ENCODE results near the gene PAXX. TPM values are rescaled to one million over a fixed set of nuclear protein-coding genes. Genes with fewer than 3 reads are reported as not detected.

The PAXX gene
- total RNA-seq, 1 experiment from 2014 or later = 113 TPM

GRCh38 chr9:136957461-136957860 lies 34.8 kb upstream of the PAXX start:
- no peak overlapping the region for H3K4me2 ChIP-seq (ENCODE audit: low read length)
- H3K36me3 ChIP-seq (ENCODE audit: low read depth, low read length) = no peaks in the 10 kb centered on the region
- H3K9ac ChIP-seq (ENCODE audit: low read length) = no peak overlapping the region
- intact Hi-C loops (cut with micrococcal nuclease) = no loop called here
- no peaks in the 10 kb centered on the region for H3F3A ChIP-seq (ENCODE audit: low read length, unreplicated experiment)
- ChIA-PET CTCF (no interaction called here), POLR2A (ENCODE audit: unreplicated experiment) (no interaction called here)
- H3K27ac ChIP-seq (ENCODE audit: low read length) = no peak overlapping the region
- H4K20me1 ChIP-seq (ENCODE audit: low read length) = no peaks in the 10 kb centered on the region
- no peaks in the 10 kb centered on the region for H3K9me2 ChIP-seq (replicated peaks; ENCODE audit: low read length)
- no TSS peak for BruUV-seq (replicated peaks)
- no peak overlapping the region for H2AFZ ChIP-seq (ENCODE audit: low read length)
- H3K4me1 ChIP-seq (ENCODE audit: insufficient read depth, low read length) = no peaks in the 10 kb centered on the region
- H3K9me3 ChIP-seq (ENCODE audit: low read length) = no peaks in the 10 kb centered on the region
- no peak for DNase-seq
- TF ChIP-seq EZH2phosphoT487 (IDR thresholded peaks at IDR 0.05; ENCODE audit: borderline replicate concordance, low read length) = no peak
- no peak for TF ChIP-seq EZH2 (IDR thresholded peaks at IDR 0.05; ENCODE audit: low read length, unreplicated experiment)
- no peak for TF ChIP-seq CTCF (conservative IDR thresholded peaks at IDR 0.05; ENCODE audit: low read depth, low read length)
- no peaks in the 10 kb centered on the region for H3K79me2 ChIP-seq (ENCODE audit: low read length)
- no peak for ATAC-seq
- H3K4me3 ChIP-seq (ENCODE audit: low read length) = no peak overlapping the region
- no peaks in the 10 kb centered on the region for H3K27me3 ChIP-seq (ENCODE audit: low read length)

GRCh38 chr9:136957901-136958300 lies 34.3 kb upstream of the PAXX start:
- Histone ChIP-seq H3K4me2 (ENCODE audit: low read length) (no peak overlapping the region), H4K20me1 (ENCODE audit: low read length) (no peaks in the 10 kb centered on the region), H3K27me3 (ENCODE audit: low read length) (no peaks in the 10 kb centered on the region), H3K9me3 (ENCODE audit: low read length) (no peaks in the 10 kb centered on the region), H3K79me2 (ENCODE audit: low read length) (no peaks in the 10 kb centered on the region), H3K9ac (ENCODE audit: low read length) (no peak overlapping the region), H2AFZ (ENCODE audit: low read length) (no peak overlapping the region), H3K9me2 (replicated peaks; ENCODE audit: low read length) (no peaks in the 10 kb centered on the region), H3K36me3 (ENCODE audit: low read depth, low read length) (no peaks in the 10 kb centered on the region), H3K4me3 (ENCODE audit: low read length) (no peak overlapping the region), H3F3A (ENCODE audit: low read length, unreplicated experiment) (no peaks in the 10 kb centered on the region), H3K27ac (ENCODE audit: low read length) (no peak overlapping the region), H3K4me1 (ENCODE audit: insufficient read depth, low read length) (no peaks in the 10 kb centered on the region)
- ATAC-seq (no peak), DNase-seq (no peak)
- no TSS peak for BruUV-seq (replicated peaks)
- intact Hi-C loops (cut with micrococcal nuclease) = no loop called here
- ChIA-PET POLR2A (ENCODE audit: unreplicated experiment) (no interaction called here), CTCF (no interaction called here)
- TF ChIP-seq EZH2phosphoT487 (IDR thresholded peaks at IDR 0.05; ENCODE audit: borderline replicate concordance, low read length) (no peak), CTCF (conservative IDR thresholded peaks at IDR 0.05; ENCODE audit: low read depth, low read length) (no peak), EZH2 (IDR thresholded peaks at IDR 0.05; ENCODE audit: low read length, unreplicated experiment) (no peak)

GRCh38 chr9:136958473-136958872 lies 33.7 kb upstream of the PAXX start:
- Histone ChIP-seq H3K4me2 (ENCODE audit: low read length) (no peak overlapping the region), H3K9me2 (replicated peaks; ENCODE audit: low read length) (no peaks in the 10 kb centered on the region), H3K4me1 (ENCODE audit: insufficient read depth, low read length) (no peaks in the 10 kb centered on the region), H3K27ac (ENCODE audit: low read length) (no peak overlapping the region), H3K27me3 (ENCODE audit: low read length) (no peaks in the 10 kb centered on the region), H3K36me3 (ENCODE audit: low read depth, low read length) (no peaks in the 10 kb centered on the region), H2AFZ (ENCODE audit: low read length) (no peak overlapping the region), H3K9ac (ENCODE audit: low read length) (no peak overlapping the region), H3K79me2 (ENCODE audit: low read length) (no peaks in the 10 kb centered on the region), H3K4me3 (ENCODE audit: low read length) (no peak overlapping the region), H4K20me1 (ENCODE audit: low read length) (no peaks in the 10 kb centered on the region), H3K9me3 (ENCODE audit: low read length) (no peaks in the 10 kb centered on the region), H3F3A (ENCODE audit: low read length, unreplicated experiment) (no peaks in the 10 kb centered on the region)
- no TSS peak for BruUV-seq (replicated peaks)
- ATAC-seq (no peak), DNase-seq (no peak)
- TF ChIP-seq EZH2phosphoT487 (IDR thresholded peaks at IDR 0.05; ENCODE audit: borderline replicate concordance, low read length) = no peak
- TF ChIP-seq CTCF (conservative IDR thresholded peaks at IDR 0.05; ENCODE audit: low read depth, low read length) = no peak
- no peak for TF ChIP-seq EZH2 (IDR thresholded peaks at IDR 0.05; ENCODE audit: low read length, unreplicated experiment)
- intact Hi-C loops (cut with micrococcal nuclease) = no loop called here
- ChIA-PET CTCF (no interaction called here), POLR2A (ENCODE audit: unreplicated experiment) (no interaction called here)
